HG03060 (cell line): ENCODE measurements around the gene C4orf54.

ENCODE experiments used
- ATAC-seq: cut with Tn5 transposase; IDR thresholded peaks from one replicate; pipeline ENCODE4 v1.9.1; 2021; ENCODE audit warnings: low read depth, moderate number of reproducible peaks; ENCODE audit not compliant: unreplicated experiment

C4orf54 gene

DNA sequence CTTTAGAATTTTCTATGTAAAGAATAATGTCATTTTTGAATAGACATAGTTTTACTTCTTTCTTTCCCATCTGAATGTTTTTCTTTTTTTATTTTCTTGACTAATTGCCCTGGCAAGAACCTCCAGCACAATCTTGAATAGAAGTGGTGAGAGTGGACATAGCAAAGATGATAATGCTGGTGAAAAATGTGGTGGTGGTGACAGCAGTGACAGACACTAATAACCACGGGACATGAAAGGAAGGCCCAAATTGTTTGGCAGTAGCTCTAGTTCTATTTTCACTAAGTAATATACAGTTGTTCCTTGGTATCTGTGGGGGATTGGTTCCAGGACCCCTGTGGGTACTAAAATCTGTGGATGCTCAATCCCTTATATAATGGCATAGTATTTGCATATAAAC, 29.6 kb downstream of the C4orf54 start:
- ATAC-seq, result no peak

DNA sequence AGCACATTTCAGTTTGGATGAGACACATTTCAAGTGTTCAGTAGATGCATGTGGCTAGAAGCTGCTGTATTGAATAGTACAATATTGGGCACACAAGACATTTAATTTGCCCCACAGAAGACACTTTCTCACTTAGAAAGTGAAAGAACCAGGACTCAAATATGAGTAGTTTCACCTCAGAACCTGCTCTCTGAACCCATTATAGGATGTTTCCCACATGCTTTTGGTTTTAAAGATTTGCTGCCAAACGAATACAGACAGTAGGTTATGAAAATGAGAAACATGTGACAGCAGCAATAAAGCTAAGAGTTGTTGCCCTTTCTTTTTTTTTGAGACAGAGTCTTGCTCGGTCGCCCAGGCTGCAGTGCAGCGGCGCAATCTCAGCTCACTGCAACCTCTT, 32.3 kb downstream of the C4orf54 start:
- no peak for ATAC-seq

DNA sequence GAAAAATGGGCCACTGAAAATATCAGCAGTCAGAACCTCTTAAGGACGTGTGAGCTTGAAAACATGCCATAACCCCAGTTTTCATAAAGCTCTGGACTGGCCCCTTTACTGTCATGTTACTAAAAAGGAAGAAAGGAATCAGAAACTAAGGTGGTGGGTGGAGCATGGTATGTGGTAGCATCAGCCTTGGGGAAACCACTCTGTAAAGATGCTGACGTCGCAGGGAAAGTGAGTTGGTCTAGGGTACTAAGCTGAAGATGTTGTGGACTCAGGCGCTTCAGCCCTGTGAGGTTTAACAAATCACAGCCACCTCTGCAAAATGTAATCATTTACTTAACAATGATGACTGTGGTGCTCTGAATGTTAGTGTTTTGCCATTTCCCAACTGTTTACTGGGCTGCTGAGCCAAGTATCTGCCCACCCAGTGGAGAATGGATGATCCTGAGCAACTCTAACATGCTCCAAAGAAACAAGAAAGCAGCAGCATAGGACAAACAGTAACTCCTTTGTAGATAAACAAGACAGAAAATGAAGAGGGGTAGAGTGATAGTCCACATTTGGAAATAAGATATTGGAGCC, 33.4 kb downstream of the C4orf54 start:
- ATAC-seq, result no peak

DNA sequence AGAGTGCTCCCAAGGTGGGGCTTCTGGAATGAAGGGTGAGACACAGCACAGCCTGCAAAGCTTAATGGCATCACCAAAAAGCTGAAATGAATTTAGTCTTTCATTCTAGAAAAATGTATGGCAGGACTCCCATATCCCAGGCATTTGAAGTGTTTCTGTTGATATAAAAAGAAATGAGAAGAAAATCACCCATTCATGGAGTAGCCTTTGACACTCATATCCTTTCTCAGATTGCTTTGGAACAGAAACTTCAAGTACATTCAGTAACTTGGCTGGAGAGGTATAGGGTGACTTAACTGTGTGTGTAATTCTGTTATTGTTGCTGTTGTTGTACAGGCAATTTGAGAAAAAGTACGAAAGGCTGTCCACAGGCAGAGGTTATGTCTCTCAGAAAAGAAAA, 35.3 kb downstream of the C4orf54 start:
- no peak for ATAC-seq

DNA sequence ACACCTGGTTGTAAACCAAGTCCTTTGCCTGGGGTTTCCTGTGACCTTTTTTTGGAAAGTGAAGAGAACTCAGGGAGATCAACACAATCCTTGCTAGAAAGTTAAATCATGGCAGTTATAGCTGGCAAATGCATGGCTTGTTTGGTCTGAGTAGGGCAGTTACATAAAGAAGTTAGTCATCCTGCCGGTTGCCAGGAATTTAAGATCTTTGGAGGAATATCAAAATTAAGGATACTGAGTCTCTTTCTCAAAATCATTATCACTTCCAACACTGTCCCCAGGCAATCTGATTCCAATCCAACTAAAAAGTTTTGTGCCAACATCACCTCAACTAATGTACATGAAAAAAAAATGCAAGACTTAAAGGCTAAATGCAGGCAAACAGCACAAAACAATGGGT, 40.3 kb downstream of the C4orf54 start:
- no peak for ATAC-seq

DNA sequence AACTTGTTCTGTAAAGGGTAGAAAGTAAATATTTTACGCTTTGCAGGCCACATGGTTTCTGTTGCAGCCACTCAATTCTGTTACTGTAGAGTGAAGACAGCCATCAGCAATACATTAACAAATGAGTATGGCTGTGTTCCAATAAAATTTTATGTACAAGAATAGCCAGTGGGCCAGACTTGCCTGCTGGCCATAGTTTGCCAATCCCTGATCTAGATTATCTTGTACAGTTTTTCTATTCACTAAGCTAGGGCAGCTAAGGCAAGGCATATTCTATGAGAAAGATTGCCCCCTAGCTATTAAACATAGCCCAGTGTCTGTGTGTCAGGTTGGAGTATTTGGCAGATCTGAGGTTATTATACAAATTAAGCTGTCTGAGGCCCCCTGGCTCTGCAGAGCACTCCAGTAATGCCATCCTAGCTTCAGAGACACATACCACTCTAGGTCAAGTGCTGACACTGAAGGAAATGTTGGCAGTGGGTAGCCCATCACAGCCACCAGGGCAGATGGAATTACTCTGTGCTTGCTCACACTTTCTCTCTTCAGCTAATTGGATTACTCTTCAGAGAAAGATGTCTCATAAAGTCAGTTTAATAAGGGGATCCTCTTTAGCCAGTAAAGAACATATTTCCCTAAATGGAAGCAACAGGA, 42.3 kb downstream of the C4orf54 start:
- ATAC-seq, result no peak

DNA sequence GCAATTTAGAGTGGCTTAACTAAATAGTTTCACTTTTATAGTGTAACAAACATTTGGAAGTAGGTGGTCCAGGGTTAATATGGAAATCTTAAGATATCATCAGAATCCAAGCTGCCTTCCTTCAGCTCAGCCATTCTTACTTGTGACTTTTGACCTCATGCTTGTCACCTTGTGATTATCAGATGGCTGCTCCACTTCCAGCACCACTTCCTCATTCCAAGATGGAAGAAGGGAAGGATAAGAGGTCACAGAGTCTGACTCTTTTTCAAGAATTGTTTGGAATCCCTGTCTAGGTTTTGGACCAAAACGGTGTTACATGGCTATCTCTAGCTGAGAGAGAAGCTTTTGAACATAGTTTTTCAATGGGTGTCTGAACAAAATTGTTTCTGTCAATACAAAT, 43.1 kb downstream of the C4orf54 start:
- no peak for ATAC-seq

DNA sequence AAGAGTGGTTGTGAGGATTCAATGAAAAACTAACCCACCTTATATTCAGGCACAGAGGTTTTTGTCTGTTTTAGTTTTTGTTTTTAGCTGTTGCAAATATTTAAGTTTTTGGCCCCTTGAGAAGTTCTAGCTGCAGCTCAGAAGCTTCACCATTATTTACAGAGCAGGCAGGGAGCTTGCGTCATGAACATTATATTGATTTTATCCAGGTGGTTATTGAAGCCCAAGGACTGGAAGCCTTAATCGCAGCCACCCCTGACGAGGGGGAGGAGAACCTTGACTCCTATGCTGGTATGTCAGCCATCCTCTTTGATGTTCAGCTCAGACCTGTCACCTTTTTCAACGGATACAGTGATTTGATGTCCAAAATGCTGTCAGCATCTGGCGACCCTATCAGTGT, 44.9 kb downstream of the C4orf54 start:
- ATAC-seq, result no peak

DNA sequence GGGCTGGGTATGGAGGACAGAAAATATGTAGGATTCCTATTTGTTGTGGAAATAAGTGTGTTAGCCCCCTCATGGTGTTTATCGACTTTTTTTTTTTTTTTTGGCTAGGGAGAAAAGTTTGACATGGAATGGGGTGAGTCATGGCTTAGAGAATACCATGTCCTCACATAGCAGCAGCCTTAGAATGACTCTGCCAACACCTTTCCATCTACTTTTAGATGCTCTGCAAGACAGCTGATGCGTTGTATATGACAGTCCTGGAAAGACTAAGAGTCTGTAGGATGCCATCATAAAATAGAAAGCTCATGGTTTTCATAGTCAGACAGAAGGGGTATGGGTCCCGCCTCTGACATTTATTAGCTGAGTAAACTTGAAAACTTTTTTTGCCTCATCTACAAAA, 45.3 kb downstream of the C4orf54 start:
- no peak for ATAC-seq

DNA sequence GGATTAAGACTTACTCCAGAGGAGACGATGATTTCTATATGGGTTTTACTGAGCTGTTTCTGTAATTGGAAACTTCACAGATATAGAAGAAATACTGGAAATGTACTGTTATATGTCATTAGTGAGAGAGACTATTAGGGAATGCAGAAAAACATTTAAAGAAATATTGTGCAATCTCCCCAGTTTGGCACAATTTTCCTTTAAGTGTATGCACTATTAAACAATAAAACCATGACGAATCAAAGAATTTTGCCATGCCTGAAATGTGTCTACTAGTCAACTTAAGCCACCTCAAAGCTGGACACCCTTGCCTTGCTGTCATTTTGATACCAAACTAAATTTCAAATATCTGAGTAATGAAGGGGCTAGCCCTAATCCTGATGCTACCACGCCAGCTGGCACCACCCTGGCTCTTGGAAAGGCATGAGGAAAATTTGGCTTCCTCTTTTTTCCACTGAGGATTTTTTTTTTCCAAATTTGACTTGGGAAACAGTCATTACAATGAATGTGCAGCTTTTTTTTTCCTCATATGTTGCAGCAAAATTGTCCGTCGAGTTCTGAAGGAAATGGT, 46.9 kb downstream of the C4orf54 start:
- no peak for ATAC-seq

DNA sequence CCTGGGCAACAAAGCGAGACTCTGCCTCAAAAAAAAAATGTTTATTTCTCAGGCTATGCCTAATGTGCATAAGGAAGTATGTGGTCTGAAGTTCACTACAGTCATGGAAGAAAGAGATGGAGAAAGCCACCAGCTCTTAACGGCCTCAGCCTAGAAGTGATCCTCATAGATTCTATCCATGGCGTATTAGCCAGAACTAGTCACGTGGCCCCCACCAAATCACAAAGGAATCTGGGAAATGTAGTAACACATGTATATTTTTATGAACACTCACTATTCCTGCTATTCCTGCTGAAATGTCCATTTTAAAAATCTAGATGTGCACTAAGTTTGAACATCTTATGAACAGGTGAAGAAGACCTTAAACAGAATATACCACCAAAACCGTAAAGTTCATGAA, 49.2 kb downstream of the C4orf54 start:
- no peak for ATAC-seq
